NT2/D1 (cell line): ENCODE measurements around the gene NAA40.

ENCODE experiments used
- YY1 ChIP-seq: IDR thresholded peaks from 2 replicates; pipeline ENCODE4 v1.6.1; 2011; ENCODE audit not compliant: insufficient read length, insufficient read depth
- ZNF274 ChIP-seq: IDR thresholded peaks from 2 replicates; pipeline ENCODE4 v1.6.1; 2011; ENCODE audit warnings: mild to moderate bottlenecking, low read depth, low read length

- TF ChIP-seq YY1 (no peak), ZNF274 (no peak)
Measured at GRCh38 chr11:64005691-64006090, 66.9 kb downstream of the NAA40 start.
